Fibroblast of villous mesenchyme (primary cell): ENCODE results near the gene SNX4. TPM values are rescaled to one million over a fixed set of nuclear protein-coding genes. Genes with fewer than 3 reads are reported as not detected.
"Not testable (repeated sequence)": the region's sequence is repeated elsewhere in the genome, so short reads cannot be mapped to it uniquely, and the experiment has no call there.

Experiments used
- DNase-seq: peaks from one replicate; pipeline ENCODE4 v3.0.0-alpha.2; 2010; ENCODE audit warnings: low read depth
- H3K4me3 ChIP-seq: 2 replicates; pipeline ENCODE4 v1.5.1; 2011; ENCODE audit warnings: low read depth, mild to moderate bottlenecking, low read length
- total RNA-seq: library from RNA; depleted of rRNA; stranded (reverse); fragments of >200 nt; gene quantifications from 2 replicates; pipeline ENCODE4 v1.2.3, GENCODE V29; 2012
- TF ChIP-seq, protein P1 (sequence below): IDR thresholded peaks from 2 replicates; pipeline ENCODE4 v1.5.1; 2012; ENCODE audit warnings: low read depth, mild to moderate bottlenecking, low read length; ENCODE audit not compliant: insufficient read depth

The SNX4 gene
- total RNA-seq: 34.8 and 37.6 TPM in 2 replicates

DNA sequence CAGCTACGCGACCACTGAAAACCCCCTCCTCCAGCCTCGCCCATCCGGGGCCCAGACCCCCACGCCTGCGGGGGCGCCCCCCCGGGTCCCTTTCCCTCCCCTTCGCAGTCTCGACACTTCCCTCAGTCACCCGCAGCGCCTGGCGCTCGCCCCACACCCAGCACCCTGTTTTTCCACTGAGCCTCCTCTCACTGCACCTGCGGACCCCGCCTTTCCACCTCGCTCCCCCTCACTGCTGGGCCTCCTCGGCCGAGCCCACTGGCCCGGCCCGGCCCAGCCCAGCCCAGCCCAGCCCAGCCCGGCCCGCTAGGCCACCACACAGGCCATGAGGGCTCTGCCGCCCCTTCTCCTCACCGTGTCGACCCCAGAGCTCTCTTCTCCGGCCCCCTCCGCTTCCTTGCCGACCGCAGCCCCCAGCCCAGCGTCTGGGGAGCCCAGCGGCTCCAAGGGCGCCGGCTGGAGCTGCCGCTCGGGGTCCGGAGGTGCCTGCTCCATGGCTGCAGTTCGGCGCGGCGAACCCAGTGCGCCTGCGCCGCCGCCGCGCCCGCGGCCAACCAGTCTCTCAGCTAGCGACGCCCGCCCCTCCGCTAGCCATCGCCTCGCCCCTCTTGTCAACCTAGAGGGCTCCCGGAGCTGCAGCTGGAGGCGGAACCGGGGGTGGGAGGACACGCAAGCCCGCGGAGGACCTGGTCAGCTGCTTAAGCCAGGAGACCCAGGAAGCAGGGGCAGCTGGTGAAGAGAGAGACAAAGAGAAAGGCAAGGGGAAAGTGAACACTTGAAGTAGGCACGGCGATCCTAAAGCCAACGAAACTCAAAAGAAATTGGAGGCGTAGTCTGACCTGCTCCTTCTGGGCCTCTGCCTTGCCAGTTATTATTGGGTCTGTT is at the start of gene SNX4:
Gene SNX4 (minus strand): TSS at position 525 of the 885 bp plus-strand sequence. CDS start 30 bp downstream, at position 495.
- TF ChIP-seq, protein P1, sequence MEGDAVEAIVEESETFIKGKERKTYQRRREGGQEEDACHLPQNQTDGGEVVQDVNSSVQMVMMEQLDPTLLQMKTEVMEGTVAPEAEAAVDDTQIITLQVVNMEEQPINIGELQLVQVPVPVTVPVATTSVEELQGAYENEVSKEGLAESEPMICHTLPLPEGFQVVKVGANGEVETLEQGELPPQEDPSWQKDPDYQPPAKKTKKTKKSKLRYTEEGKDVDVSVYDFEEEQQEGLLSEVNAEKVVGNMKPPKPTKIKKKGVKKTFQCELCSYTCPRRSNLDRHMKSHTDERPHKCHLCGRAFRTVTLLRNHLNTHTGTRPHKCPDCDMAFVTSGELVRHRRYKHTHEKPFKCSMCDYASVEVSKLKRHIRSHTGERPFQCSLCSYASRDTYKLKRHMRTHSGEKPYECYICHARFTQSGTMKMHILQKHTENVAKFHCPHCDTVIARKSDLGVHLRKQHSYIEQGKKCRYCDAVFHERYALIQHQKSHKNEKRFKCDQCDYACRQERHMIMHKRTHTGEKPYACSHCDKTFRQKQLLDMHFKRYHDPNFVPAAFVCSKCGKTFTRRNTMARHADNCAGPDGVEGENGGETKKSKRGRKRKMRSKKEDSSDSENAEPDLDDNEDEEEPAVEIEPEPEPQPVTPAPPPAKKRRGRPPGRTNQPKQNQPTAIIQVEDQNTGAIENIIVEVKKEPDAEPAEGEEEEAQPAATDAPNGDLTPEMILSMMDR: no peak
- peak; percentile 98 for DNase-seq
- H3K4me3 ChIP-seq: peak within 1 kb of the TSS; percentile 84

DNA sequence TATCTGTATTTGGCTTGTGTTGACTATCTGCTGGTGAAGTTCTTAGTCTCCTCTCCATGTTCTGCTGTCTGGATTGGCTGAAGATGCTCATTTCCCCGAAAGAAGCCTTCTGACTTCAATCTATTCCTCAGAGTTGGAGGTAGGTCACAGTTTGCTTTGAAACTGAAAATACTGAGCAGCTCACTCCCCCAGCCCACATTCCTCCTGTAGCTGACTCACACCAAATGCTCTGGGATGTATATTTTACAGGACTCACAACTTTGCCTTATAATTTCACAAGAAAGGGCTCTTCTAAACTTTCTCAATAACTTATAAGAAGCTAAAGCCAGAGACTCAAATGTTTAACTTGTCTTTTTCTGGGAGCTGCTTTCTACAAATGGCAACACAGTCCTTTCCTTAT is 36.3 kb upstream of the SNX4 start:
- TF ChIP-seq, protein P1: no peak
- H3K4me3 ChIP-seq: no peak overlapping the region
- peak; percentile 80 for DNase-seq

DNA sequence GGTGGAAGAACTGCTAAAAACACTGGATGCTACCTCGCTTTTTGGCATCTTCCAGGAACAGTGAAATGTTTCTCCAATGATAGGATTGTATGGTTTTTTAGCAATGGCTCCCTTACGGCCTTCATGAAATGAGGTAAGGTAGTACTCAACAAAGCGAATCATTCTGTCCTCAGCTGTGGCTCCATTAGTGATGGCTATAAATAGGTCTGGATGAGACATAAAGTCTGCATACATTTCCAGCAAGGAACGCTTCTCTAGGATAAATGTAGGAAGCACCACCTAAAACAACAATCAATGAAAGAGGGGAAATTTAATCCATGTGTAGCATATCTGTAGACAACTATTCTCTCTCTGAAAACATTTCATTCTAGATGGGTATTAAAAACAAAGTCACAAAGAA is 32.4 kb upstream of the SNX4 start:
- DNase-seq: no peak
- H3K4me3 ChIP-seq: no peak overlapping the region
- TF ChIP-seq, protein P1: no peak

DNA sequence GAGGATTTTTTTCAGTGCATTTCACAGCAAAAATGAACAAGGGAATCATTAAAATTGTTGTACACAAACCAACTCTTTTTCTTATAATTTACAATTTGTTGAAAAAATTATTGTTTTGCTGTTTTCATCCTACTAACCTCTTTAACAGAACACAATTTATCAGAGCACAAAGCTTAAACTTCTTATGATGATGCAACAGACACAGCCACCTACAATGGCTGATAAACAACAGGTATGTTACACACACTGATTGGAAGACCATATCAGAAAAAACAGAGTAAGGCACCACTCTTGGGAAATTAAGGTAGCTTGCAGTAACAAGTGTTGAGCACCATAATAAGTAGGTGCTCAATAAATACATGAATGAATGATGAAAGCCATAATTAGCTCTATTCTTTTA is 8.9 kb upstream of the SNX4 start:
- H3K4me3 ChIP-seq: no peak overlapping the region
- no peak for DNase-seq
- TF ChIP-seq, protein P1: no peak

DNA sequence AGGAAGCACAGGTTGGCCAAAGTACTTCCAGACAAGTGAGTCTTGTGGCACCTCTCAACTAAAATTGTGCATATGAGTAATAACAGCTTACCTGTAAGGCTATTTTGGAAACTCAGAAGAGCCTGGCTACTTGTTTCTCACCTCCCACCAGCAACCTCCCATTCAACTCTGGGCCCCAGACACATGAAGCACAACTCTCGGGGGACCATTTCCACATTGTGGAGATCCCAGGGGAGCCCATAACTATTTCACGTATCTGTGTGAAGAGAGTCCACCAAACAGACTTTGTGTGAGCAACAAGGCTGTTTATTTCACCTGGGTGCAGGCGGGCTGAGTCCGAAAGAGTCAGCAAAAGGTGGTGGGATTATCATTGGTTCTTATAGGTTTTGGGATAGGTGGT is 5.2 kb upstream of the SNX4 start:
- TF ChIP-seq, protein P1: no peak
- DNase-seq: no peak
- H3K4me3 ChIP-seq: no peak overlapping the region

- DNase-seq: not testable (repeated sequence)
These were observed 539 bp upstream of the SNX4 start for GRCh38 chr3:125520563-125520919.

DNA sequence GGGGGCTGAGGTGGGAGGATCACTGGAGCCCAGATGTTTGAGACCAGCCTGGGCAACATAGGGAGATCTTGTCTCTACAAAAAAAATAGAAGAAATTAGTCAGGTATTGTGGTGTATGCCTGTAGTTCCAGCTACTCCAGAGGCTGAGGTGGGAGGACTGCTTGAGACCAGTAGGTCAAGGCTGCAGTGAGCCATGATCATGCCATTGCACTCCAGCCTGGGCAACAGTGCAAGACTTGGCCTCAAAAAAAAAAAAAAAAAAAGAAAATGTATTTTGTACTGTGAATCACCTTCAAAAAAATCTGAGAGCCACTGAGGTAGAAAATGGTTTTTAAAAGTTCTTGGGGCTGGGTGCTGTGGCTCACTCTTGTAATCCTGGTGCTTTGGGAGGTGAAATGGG is 4.6 kb downstream of the SNX4 start:
- DNase-seq: no peak
- H3K4me3 ChIP-seq: no peak overlapping the region
- TF ChIP-seq, protein P1: no peak

More at GRCh38 chr3:125520563-125520919, 539 bp upstream of the SNX4 start:
- H3K4me3 ChIP-seq: peak overlapping the region; percentile 84
